Endothelial cell of umbilical vein (primary cell): Measurements from ENCODE around the gene TXNDC15.

Source experiments
- EZH2 ChIP-seq: IDR thresholded peaks from 2 replicates; pipeline ENCODE4 v1.6.1; 2012; ENCODE audit warnings: borderline replicate concordance, low read depth, mild to moderate bottlenecking, moderate library complexity, low read length, inconsistent platforms; ENCODE audit not compliant: severe bottlenecking
- JUN ChIP-seq: IDR thresholded peaks from 2 replicates; pipeline ENCODE4 v1.6.1; 2011; ENCODE audit warnings: borderline replicate concordance, low read depth; ENCODE audit not compliant: insufficient read length, insufficient read depth
- MYC ChIP-seq: IDR thresholded peaks from one replicate; pipeline ENCODE4 v1.6.1; 2011; ENCODE audit warnings: mild to moderate bottlenecking, low read depth, low read length
- POLR2A ChIP-seq: IDR thresholded peaks from 2 replicates; pipeline ENCODE4 v1.6.1; 2012; ENCODE audit warnings: low read depth, mild to moderate bottlenecking, control low read depth, low read length
- POLR2AphosphoS5 ChIP-seq: IDR thresholded peaks from 2 replicates; pipeline ENCODE4 v1.6.1; 2012; ENCODE audit warnings: low read depth, mild to moderate bottlenecking, control low read depth, low read length, moderate library complexity; ENCODE audit not compliant: insufficient read depth
- TF ChIP-seq, protein P1 (sequence below), 2 donors: IDR thresholded peaks; 1 replicate in 1 of 2; 2 replicates in 1 of 2; pipeline ENCODE4 v1.5.1; 2011; ENCODE audit warnings: low read length in 2 of 2, mild to moderate bottlenecking in 2 of 2, moderate library complexity in 2 of 2, control low read depth in 1 of 2, inconsistent platforms in 1 of 2, low read depth in 1 of 2; ENCODE audit not compliant: insufficient read depth in 1 of 2; ENCODE audit errors: extremely low read depth in 1 of 2

DNA sequence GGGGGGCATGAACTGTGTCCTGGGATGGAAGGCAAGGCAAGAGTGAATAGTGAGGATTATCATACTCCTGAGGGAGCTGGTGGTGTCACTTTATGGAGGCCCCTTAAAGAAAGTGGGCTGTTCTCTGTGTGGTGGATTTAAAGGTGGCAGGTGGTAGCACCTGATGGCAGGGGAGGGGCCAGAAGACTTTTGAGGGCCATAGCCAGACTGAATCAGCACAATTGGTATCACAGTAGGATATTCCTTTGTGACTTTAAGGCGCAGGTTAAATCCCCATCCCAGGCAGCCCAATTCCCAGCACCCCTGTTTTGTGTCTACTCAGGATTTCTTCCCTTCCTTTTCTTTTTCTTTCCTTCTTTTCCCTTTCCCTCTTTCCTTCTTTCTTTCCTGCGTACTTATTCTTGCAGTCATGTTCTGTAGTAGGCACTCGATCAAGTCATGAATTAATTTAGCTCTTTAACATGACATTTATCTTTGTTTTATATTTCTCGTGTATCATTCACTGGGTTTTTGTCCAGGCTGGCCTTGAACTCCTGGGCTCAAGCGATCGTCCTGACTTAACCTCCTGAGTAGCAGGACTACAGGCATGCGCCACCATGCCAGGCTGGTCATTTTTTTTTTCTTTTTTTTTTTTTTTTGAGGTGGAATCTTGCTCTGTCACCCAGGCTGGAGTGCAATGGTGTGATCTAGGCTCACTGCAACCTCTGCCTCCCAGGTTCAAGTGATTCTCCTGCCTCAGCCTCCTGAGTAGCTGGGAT lies 19.8 kb downstream of the TXNDC15 start:
- TF ChIP-seq JUN: no peak
- no peak for TF ChIP-seq POLR2AphosphoS5
- TF ChIP-seq, protein P1, sequence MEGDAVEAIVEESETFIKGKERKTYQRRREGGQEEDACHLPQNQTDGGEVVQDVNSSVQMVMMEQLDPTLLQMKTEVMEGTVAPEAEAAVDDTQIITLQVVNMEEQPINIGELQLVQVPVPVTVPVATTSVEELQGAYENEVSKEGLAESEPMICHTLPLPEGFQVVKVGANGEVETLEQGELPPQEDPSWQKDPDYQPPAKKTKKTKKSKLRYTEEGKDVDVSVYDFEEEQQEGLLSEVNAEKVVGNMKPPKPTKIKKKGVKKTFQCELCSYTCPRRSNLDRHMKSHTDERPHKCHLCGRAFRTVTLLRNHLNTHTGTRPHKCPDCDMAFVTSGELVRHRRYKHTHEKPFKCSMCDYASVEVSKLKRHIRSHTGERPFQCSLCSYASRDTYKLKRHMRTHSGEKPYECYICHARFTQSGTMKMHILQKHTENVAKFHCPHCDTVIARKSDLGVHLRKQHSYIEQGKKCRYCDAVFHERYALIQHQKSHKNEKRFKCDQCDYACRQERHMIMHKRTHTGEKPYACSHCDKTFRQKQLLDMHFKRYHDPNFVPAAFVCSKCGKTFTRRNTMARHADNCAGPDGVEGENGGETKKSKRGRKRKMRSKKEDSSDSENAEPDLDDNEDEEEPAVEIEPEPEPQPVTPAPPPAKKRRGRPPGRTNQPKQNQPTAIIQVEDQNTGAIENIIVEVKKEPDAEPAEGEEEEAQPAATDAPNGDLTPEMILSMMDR (IDR thresholded peaks at IDR 0.05; ENCODE audit: extremely low read depth in 1 of 2, insufficient read depth in 1 of 2, low read depth in 1 of 2, low read length in 2 of 2): no peak
- no peak for TF ChIP-seq POLR2A
- no peak for TF ChIP-seq EZH2
- TF ChIP-seq MYC: no peak
